Body of pancreas (tissue), 4 donors: ENCODE results near the gene CDKL5.

Experiments used
- CTCF ChIP-seq, 7 experiments: fragments of 450-650 bp in 4 of 7; fragments of 200-600 bp in 3 of 7; sonication (generic) in 3 of 7; IDR thresholded peaks; one replicate each; pipeline ENCODE4 v1.5.1; 2016 to 2019; ENCODE audit warnings: antibody characterized with exemption in 7 of 7
- POLR2A ChIP-seq, 3 donors: fragments of 450-650 bp; IDR thresholded peaks; one replicate each; pipeline ENCODE4 v1.6.1; 2016; ENCODE audit warnings: antibody characterized with exemption in 3 of 3, mild to moderate bottlenecking in 2 of 3

GRCh38 chrX:18424482-18425198, 768 bp upstream of the CDKL5 start:
- TF ChIP-seq CTCF (IDR thresholded peaks at IDR 0.05) (no peak), POLR2A (IDR thresholded peaks at IDR 0.05) (no peak)
